Measurements from ENCODE around the gene PARP14. TPM values are rescaled to one million over a fixed set of nuclear protein-coding genes. Genes with fewer than 3 reads are reported as not detected.

The PARP14 gene
- total RNA-seq, 2 experiments from 2014 or later = 29.0 to 31.6 TPM

- H3K9me3 ChIP-seq (ENCODE audit: control insufficient read depth in 1 of 2, insufficient read depth in 1 of 2, low read length in 2 of 2) = no peaks in the 10 kb centered on the region
- no peak overlapping the region for H3K4me3 Mint-ChIP-seq
- no peaks in the 10 kb centered on the region for H3K27me3 Mint-ChIP-seq
- intact Hi-C loops (cut with DNase I, micrococcal nuclease) = no loop called here
- CTCF ChIA-PET = no interaction called here
- no peak overlapping the region for H3K4me3 ChIP-seq (ENCODE audit: low read length)
- H3K36me3 Mint-ChIP-seq (ENCODE audit: low read depth) = peaks cover 96% of the 10 kb centered on the region
- H3K27me3 ChIP-seq (ENCODE audit: control insufficient read depth in 1 of 2, insufficient read depth in 2 of 2, low read length in 2 of 2) = no peaks in the 10 kb centered on the region
- peaks cover 4% of the 10 kb centered on the region for H3K4me1 Mint-ChIP-seq (ENCODE audit: low read depth)
- no peak overlapping the region for H3K27ac Mint-ChIP-seq
- TF ChIP-seq, protein P1, sequence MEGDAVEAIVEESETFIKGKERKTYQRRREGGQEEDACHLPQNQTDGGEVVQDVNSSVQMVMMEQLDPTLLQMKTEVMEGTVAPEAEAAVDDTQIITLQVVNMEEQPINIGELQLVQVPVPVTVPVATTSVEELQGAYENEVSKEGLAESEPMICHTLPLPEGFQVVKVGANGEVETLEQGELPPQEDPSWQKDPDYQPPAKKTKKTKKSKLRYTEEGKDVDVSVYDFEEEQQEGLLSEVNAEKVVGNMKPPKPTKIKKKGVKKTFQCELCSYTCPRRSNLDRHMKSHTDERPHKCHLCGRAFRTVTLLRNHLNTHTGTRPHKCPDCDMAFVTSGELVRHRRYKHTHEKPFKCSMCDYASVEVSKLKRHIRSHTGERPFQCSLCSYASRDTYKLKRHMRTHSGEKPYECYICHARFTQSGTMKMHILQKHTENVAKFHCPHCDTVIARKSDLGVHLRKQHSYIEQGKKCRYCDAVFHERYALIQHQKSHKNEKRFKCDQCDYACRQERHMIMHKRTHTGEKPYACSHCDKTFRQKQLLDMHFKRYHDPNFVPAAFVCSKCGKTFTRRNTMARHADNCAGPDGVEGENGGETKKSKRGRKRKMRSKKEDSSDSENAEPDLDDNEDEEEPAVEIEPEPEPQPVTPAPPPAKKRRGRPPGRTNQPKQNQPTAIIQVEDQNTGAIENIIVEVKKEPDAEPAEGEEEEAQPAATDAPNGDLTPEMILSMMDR (IDR thresholded peaks at IDR 0.05) = no peak
- no peaks in the 10 kb centered on the region for H3K4me1 ChIP-seq (ENCODE audit: insufficient read depth, low read length)
- DNase-seq (no peak), ATAC-seq (ENCODE audit: poor library complexity) (no peak)
- POLR2A ChIA-PET = no interaction called here
- peaks cover 92% of the 10 kb centered on the region for H3K36me3 ChIP-seq (ENCODE audit: insufficient read depth, low read length)
- H3K27ac ChIP-seq (ENCODE audit: low read depth in 1 of 2, low read length in 2 of 2) = no peak overlapping the region
- no peaks in the 10 kb centered on the region for H3K9me3 Mint-ChIP-seq
Observed at GRCh38 chr3:122716667-122717066, 36.0 kb downstream of the PARP14 start.

DNA sequence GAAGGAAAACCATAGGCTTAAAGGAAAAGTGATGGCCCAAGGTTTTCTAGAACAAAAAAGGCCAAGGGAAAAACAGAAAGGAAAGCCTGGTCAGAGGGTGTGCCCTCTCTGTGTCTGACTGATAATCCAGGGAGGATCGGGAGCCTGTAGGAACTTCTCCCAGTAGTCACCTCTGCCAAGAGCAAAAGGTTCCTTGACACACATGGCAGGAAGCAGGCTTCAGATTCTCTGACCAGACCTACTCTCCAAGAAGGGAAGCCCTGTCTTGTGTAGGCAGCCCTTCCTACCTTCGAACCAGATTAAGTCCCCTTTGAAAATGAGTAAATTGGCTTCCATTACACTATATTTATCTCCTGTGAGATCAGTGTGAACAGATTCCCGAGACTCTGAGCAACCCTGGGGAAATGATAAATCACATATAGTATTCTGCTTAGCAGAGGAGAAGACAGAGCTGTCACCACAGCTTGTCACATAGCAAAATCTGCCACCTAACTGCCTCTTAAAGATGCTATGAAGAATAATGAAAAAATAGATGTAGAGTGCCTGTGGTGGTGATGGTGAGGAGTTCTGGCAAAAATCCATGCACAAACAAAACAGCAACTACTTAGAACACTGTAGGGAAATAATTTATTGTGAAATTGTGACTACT, 38.8 kb downstream of the PARP14 start:
- H3K36me3 ChIP-seq (ENCODE audit: insufficient read depth, low read length) = peaks cover 75% of the 10 kb centered on the region
- no peak overlapping the region for H3K27ac ChIP-seq (ENCODE audit: low read depth in 1 of 2, low read length in 2 of 2)
- no peaks in the 10 kb centered on the region for H3K27me3 ChIP-seq (ENCODE audit: control insufficient read depth in 1 of 2, insufficient read depth in 2 of 2, low read length in 2 of 2)
- H3K36me3 Mint-ChIP-seq (ENCODE audit: low read depth) = peaks cover 96% of the 10 kb centered on the region
- no peak overlapping the region for H3K4me3 ChIP-seq (ENCODE audit: low read length)
- no peak overlapping the region for H3K4me3 Mint-ChIP-seq
- TF ChIP-seq, protein P1 (IDR thresholded peaks at IDR 0.05) = no peak
- H3K4me1 ChIP-seq (ENCODE audit: insufficient read depth, low read length) = no peaks in the 10 kb centered on the region
- no peaks in the 10 kb centered on the region for H3K9me3 ChIP-seq (ENCODE audit: control insufficient read depth in 1 of 2, insufficient read depth in 1 of 2, low read length in 2 of 2)
- no peaks in the 10 kb centered on the region for H3K9me3 Mint-ChIP-seq
- no peaks in the 10 kb centered on the region for H3K4me1 Mint-ChIP-seq (ENCODE audit: low read depth)
- ChIA-PET CTCF (no interaction called here), POLR2A (no interaction called here)
- DNase-seq = no peak
- intact Hi-C loops (cut with DNase I, micrococcal nuclease) = no loop called here
- no peak for ATAC-seq (ENCODE audit: poor library complexity)
- no peak overlapping the region for H3K27ac Mint-ChIP-seq
- no peaks in the 10 kb centered on the region for H3K27me3 Mint-ChIP-seq

DNA sequence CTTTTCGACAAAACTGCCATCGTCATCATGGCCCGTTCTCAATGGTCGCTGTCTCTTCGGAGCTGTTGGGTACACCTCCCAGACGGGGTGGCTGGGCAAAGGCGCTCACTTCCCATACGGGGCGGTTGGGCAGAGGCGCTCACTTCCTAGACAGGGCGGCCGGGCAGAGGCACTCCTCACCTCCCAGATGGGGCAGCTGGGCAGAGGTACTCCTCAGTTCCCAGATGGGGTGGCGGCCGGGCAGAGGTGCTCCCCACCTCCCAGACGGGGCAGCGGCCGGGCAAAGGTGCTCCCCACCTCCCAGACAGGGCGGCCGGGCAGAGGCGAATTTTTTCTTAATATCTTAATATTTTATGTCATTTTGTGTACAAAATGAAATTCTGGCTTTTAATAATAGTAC, 44.5 kb downstream of the PARP14 start:
- TF ChIP-seq, protein P1 (IDR thresholded peaks at IDR 0.05) = no peak
- H3K4me3 ChIP-seq (ENCODE audit: low read length) = no peak overlapping the region
- ATAC-seq (ENCODE audit: poor library complexity) (no peak), DNase-seq (no peak)
- H3K27me3 Mint-ChIP-seq = no peaks in the 10 kb centered on the region
- ChIA-PET POLR2A (no interaction called here), CTCF (no interaction called here)
- intact Hi-C loops (cut with DNase I, micrococcal nuclease) = no loop called here
- no peak overlapping the region for H3K27ac ChIP-seq (ENCODE audit: low read depth in 1 of 2, low read length in 2 of 2)
- peaks cover 0 to 6% of the 10 kb centered on the region in 2 experiments for H3K9me3 ChIP-seq (ENCODE audit: control insufficient read depth in 1 of 2, insufficient read depth in 1 of 2, low read length in 2 of 2)
- peaks cover 27% of the 10 kb centered on the region for H3K36me3 ChIP-seq (ENCODE audit: insufficient read depth, low read length)
- peaks cover 76% of the 10 kb centered on the region for H3K36me3 Mint-ChIP-seq (ENCODE audit: low read depth)
- no peak overlapping the region for H3K27ac Mint-ChIP-seq
- H3K4me1 Mint-ChIP-seq (ENCODE audit: low read depth) = no peaks in the 10 kb centered on the region
- no peak overlapping the region for H3K4me3 Mint-ChIP-seq
- peaks cover 2% of the 10 kb centered on the region for H3K9me3 Mint-ChIP-seq
- no peaks in the 10 kb centered on the region for H3K4me1 ChIP-seq (ENCODE audit: insufficient read depth, low read length)
- no peaks in the 10 kb centered on the region for H3K27me3 ChIP-seq (ENCODE audit: control insufficient read depth in 1 of 2, insufficient read depth in 2 of 2, low read length in 2 of 2)
